HG03025 (cell line): ENCODE data around the gene RAB26.

Experiments used
- ATAC-seq: cut with Tn5 transposase; IDR thresholded peaks from one replicate; pipeline ENCODE4 v1.9.1; 2021; ENCODE audit warnings: mild to moderate bottlenecking, moderate library complexity; ENCODE audit not compliant: unreplicated experiment, low FRiP score

The RAB26 gene

DNA sequence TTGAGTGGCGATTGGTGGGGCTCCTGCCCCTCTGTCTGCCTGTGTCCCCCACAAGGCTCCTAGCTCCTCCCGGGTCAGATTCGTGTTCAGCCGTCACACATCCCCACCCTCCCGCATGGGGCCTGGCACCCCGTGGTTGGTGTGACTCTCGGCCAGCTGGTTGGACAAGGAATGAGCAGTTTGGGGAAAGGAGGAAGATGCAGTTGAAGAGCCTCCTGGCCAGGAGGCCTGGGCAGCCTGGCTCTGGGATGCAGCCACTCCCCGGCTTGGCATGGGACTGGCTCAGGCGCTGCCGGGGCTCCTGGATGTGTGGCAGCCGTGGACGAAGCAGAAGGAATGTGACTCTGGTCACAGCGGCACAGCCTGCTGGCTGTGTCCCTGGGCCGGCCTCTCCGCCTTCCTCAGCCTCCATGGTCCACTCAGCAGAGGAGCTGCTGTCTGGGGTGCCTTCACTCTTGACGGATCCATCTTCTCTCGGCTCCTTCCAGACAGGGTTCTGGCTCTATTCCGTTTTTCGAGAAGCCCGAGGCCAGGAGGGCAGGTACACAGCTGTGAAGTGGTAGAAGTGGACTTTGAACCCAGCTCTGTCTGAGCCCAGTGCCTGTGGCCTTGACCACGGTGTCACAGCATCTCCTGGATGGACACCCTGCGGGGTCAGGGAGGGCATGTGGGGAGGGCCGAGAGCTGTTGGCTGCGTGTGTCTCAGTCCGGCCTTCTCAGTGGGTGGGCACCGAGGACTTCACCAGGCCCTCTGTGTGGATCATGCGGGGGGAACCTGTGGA lies 9.2 kb downstream of the RAB26 start:
- ATAC-seq: no peak

DNA sequence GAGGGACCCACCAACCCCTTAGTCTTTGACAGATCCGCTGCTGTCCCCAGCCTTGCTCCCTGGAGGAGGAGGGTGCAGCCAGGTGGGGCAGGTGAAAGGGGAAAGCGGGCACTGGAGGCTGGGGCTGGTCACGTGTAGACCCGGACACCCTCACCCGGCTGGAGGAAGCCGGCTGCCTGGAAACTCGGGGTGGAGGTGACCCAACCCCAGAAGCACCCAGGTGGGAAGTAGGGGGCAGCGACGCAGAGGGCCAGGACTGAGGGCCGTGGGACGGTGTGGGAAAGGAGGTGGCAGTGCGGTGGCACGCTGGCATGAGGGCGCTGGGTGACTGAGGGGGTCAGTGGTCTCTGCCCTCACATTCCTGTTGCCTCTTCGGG lies 9.8 kb downstream of the RAB26 start:
- no peak for ATAC-seq

DNA sequence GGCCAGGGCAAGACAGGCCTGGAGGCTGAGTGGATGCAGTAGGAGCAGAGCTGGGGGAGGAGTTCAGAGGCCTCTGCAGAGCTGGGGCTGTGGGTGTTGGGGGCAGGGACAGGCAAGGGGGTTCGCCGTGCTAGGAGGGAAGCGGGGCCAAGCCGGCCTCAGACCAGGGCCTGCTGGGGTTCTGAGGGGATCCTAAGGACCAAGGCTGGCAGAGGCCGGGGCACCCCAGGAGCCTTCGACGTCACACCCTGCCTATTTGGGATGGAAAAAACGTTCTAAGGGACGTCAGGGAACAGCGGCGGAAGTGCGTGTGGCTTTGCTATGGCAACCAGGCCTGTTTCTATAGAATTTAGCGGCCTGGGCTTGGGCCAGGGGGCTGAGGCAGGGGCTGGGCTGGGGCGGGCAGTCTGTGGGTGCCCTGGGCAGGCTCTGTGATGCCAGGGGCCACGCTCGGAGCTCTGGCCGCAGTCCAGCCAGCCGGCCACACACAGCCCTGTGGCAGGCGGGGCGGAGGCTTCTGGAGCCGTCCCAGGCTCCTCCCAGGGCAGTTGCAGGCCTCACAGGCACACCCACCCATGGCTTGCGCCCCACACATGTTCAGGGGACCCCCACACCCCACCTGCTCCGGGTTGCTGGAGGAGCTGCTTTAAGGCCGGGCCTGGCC lies 10.9 kb downstream of the RAB26 start:
- ATAC-seq: no peak

DNA sequence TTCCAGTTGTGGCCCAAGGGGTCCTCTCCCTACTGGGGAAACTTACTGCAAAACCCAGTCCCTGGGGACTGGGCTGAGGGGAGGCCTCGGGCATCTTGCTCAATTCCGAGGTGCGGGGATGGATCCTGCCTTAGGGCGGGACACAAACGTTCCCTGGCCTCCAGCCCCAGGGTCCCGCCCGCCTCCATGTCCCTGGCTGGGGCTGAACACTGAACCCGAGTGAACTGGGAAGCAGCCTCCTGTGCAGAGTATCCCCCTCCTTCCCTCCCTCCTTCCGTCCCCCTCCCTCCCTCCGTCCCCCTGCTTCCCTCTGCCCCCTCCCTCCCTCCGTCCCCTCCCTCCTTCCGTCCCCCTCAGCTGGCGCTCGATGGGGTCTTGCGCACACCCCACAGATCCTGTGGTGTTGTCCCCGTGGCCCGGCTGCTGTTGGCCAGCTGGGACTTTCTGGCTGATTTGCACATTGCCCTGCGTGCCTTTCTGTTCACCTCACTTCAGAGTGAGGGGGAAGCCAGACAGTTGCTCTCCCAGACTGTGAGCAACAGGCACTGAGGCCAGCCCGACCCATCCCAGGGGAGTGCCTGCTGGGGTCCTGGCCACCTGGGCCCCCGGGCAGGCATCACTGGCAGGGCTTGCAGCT lies 12.6 kb downstream of the RAB26 start:
- ATAC-seq: no peak

DNA sequence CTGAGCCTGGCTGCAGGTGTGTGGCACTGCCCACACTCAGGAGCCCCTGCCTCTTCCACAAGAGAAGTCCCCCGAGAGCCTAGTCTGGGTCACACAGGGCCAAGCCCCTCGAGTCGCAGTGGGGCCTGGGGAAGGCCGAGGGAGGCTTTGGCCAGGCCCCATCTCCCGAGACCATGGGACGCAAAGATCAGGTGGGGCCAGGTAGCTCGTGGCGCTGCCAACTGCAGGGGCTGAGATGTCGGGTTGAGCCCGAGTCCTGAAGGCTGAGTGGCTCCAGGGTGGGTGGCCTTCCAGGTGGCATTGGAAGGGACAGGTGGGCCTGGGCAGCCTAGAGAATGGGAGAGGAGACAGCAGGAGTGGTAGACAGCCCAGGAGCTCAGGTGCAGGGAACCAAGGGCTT lies 13.5 kb downstream of the RAB26 start:
- no peak for ATAC-seq

DNA sequence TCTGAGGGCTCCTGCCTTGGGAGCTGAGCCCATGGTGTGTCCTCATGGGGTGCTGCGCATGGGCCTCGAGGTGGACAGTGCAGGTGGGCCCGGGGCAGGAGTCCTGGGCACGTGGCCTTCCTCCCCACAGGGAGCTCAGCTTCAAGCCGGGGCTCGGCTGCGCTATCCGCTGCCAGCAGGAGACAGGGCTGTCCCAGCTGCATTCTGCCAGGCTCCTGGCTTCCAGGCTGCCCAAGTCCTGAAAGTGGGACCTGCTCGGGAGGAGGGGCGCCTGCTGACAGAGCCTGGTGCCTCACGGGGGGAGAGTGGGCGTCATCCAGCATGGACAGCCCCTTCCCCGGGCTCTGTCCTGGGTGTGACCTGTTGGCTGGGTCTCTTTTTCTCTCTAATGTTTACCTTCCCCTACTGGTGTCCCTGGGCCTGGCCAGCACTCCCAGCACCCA lies 14.3 kb downstream of the RAB26 start:
- ATAC-seq: no peak

DNA sequence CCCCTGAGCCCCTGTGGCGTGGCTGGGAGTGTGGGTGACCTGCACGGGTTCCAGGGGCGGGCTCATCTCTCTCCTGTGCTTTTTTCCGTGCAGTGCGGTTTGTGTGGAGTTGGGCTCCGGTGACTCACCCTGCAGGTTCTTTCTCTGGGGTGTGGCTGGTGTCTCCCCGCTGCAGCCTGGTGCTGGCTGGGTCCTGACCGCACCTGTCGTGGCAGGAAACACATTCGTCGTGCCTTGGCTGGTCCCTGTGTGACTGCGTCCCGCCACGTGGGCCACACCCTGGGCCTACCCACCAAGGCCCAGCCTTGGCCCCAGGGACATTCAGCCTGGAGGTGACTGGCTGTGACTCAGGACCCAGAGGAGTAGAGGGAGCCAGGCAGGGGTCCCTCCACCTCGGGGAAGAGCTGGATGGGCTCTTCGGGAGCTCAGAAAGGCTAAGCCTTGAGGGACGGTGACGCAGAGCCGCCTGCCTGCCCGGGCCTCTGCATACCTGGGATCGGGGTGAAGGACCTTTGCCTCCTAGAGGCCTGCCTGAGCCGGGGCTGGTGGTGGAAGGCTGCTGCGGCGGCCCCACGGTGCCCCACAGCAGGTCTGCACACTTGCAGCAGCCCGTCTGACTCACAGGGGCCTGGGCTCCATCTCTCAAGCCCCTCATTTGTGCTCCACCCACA lies 14.9 kb downstream of the RAB26 start:
- ATAC-seq: no peak

DNA sequence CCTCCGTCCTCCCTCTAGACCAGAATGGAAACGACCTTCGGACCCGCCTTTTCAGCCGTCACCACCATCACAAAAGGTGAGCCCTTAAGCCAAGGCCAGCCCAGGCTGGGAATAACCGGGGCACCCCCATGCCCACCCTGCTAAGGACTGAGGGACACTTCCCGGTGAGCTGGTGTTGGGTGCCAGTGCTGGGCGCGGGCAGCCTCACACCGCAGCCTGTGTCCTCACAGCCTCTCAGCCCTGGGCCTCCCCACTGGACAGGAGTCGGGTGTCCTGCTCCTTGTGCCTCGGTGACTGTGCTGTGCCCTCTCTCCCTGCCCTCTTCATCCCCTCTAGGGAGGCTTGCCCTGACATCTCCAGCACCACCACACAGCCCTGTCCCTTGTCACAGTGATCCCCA lies 17.4 kb downstream of the RAB26 start:
- ATAC-seq: no peak

DNA sequence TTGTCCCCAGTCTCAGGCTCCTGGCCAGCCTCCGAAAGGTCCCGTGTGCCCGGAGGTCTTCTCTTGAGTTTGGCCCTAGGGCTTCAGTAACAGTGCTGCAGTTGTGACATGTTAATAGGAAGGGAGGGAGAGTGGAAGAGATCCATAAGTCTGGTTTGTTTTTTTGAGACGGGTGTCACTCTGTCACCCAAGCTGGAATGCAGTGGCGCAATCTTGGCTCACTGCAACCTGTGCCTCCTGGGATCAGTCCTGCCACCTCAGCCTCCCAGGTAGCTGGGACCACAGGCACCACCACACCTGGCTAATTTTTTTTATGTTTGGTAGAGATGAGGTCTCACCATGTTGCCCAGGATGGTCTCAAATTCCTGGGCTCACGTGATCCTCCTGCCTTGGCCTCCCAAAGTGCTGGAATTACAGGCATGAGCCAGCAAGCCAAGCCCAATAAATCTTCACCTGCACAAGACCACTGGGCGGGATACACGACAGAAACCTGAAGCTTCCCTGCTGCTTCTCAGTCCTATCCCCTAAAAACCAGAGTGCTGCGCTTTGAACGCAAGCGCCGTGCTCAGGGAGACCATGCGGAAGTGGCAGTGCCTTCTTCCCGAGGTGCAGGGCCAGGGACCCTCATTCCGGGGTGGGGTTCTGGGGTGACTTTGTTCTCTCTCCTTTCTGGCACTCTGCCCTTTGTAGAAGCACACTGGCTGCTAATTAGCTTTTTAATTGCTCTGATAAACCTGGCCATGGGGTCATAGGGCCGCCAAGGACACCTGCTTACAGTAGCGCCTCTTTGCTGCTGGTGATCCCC lies 18.0 kb downstream of the RAB26 start:
- no peak for ATAC-seq

DNA sequence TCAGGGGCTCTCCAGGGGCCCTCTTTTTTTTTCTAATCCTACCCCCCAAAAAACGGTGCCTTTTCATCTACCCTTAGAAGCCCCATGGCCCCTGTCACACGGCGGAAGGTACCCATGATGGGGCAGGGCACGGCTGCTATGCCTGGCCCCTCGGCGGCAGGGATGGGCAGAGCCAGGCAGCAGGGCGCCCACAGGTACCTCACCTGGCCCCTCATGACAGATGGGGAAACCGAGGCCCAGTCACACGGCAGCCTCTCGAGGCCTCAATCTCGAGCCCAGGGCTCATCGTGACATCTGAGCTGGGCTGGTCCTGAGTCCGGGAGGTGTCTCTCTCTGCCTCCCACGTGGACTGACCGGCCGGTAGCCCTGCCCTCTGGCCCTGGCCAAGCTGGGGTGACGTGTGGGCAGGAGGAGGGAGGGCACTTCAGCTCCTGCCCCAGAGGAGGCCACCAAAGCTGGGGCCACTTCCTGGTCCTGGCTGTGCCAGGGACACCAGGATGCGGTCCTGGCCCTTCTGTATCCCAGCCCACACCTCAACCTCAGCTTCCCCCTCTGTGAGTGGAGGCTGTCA lies 18.7 kb downstream of the RAB26 start:
- ATAC-seq: no peak

DNA sequence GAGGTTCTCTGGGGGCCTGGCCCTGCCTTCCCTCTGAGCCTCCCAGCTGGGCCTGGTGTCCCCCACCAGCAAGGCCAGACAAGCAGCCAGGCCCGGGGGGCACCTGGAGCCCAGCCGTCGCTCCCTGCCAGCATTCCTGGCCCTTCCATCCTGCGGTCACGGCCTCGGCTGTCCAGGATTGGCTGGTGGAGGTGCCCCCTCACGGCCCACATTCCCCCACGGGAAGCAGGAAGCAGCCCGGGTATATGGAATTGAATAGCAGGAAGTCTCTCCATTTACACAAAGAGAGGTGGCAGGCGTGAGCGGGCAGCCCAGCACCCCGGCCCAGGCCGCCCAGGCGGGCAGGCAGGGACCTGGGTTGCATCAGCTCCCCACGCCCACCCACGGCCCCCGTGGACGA lies 21.7 kb downstream of the RAB26 start:
- no peak for ATAC-seq

DNA sequence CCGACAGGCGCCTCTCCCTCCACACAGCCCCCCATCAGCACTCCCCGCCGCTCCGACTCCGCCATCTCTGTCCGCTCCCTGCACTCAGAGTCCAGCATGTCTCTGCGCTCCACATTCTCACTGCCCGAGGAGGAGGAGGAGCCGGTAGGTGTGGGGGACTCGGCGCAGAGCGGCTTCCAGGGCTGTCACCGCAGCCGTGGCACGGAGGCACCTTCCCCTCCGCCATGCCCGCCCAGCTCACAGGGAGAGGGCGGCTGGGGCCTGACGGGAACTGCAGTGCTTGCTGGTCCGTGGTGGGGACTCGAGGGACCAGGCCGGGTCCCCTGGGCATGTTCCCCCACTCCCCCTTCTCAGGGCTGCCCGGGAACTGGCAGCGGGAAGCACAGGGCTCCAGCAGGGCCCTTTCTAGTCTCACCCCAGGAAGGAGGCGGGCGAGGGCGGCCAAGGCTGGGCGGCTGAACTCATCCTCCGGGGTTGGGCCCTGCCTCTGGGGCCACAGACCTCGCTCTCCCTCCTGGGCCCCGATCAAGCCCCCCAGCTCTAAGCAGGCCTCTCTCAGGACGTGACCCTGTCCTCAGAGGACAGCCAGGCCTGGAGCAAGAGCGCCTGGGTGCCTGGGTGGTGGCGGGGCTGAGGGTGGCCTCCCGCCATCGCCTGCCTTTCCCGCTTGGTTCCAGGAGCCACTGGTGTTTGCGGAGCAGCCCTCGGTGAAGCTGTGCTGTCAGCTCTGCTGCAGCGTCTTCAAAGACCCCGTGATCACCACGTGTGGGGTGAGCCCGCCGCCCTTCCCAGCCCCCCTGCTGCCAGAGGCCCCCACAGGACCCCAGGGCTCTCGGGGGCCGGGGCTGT lies 22.4 kb downstream of the RAB26 start:
- ATAC-seq: no peak

DNA sequence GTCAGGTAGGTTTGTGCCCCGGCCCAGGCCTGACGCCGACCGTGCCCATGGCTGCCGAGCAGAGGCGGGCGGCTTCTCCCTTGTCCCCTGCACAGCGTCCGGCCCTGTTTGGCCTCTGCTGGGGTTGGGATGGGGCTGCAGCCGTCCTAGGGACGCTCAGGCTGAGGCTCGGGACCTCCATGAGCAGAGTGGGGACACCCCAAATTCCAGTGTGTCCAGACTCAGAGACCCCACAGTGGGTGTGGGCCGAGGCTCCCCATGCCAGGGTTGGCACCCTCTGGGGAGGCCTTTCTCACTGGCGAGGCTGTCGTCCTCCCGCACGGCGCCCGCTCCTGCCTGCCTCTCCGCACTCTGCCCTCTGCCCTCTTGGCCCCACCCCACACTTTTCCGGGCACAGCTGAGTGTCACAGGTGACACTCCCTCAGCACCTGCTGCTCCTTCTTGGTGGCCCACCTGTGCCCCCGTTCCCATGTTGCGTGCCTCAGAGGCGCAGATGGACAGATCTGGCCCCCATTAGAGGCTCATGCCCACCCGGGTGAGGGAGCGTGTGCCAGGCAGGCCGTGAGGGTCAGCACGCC lies 23.3 kb downstream of the RAB26 start:
- no peak for ATAC-seq

DNA sequence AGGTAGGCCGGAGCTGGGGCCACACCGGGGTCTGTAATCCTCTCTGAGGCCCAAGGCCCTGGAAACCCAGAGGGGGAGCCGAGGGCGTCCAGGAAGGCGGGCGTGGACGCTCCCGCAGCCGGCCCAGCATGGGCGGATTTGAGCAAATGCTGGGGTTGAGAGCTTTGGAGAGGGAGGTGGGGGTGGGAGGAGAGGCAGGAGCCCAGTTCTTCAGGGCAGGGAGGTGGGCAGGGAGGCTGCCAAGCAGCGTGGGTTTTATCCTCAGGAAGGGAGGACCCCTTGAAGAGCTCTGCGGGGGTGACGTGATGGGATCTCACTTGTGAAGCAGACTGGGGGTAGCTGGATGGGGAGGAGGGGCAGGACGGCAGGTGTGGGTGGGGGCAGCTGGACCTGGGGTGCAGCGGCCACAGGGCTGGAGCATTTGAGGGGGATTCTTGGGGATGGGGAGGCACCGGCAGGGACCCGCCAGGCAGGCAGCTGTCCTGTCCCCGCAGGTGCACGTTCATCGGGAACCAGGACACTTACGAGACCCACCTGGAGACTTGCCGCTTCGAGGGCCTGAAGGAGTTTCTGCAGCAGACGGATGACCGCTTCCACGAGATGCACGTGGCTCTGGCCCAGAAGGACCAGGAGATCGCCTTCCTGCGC lies 24.4 kb downstream of the RAB26 start:
- ATAC-seq: no peak

DNA sequence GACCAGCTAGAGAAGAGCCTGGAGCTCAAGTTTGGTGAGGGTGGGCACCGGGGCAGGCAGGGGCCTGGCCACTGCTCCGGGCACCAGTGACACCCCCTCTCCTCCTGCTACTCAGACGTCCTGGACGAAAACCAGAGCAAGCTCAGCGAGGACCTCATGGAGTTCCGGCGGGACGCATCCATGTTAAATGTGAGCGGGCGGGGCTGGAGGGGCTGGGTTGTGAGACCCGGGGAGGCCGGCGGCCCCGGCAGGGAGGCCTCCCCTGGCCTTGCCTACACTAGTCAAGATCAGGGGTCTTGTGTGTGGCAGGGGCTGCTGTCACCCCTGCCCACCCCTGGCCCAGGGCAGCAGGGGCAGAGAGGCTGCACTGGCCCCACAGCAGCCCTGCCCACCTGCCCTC lies 24.9 kb downstream of the RAB26 start:
- no peak for ATAC-seq

DNA sequence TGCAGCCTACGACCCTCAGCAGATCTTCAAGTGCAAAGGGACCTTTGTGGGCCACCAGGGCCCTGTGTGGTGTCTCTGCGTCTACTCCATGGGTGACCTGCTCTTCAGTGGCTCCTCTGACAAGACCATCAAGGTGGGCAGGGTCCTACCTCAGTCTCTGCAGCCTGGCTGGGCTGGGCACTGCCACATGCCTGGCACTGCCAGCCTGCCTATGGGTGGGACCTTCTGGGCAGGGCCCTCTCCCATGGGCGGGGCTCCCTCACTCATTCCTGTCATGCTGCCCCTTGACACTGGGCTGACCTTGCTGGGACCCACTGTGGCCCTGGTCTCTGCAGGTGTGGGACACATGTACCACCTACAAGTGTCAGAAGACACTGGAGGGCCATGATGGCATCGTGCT lies 25.5 kb downstream of the RAB26 start:
- ATAC-seq: no peak

DNA sequence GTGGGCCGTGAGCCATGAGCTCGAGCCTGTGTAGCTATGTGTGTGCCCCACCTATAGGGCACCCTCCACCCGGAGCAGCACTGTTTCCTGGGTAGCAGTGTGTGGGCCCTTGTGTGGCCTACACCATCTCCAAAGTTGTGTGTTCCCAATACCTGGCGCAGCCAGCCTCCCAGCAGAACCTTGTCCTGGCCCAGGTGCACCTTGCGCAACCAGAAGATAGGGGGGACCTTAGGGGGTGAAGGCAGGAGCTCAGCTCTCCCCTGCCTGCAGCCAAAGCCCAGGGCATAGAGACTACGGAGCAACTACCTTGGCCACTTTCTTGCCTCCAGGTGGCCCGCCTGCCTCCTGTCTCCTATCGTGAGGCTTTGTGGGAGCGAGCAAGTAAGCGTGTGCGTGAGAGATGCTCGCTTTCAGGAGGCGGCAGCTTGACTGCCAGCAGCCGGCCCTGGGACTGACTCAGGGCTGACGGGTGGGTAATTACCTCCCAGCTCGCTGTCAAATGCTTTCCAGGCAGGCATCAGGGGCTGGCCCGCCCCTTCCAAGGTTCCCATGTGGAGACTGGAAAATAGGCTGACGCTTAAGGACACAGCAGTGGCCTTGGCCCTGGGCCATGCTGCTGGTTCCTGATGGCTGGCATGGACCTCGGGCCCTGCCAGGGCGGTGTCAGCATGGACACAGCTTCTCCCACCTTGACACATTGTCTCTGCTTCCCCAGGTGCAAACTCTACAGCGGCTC lies 26.1 kb downstream of the RAB26 start:
- no peak for ATAC-seq

DNA sequence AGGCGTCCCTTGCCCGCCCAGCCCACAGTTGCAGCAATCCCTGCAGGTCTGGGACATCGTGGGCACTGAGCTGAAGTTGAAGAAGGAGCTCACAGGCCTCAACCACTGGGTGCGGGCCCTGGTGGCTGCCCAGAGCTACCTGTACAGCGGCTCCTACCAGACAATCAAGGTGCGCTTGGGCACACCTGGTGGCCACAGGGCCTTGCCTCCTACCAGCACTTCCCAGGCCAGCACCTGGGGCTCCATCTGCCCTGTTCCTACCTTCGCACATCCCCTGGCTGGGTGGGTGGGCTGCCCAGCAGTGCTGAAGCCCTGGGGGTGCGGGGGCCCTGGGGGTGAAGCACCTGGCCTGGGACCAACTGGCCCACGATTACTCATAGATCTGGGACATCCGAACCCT lies 27.0 kb downstream of the RAB26 start:
- ATAC-seq: no peak
